ENCODE measurements around the gene EML6. TPM values are rescaled to one million over a fixed set of nuclear protein-coding genes. Genes with fewer than 3 reads are reported as not detected.

EML6 gene
- total RNA-seq, 4 donors from 2014 or later: 2.7 to 42.5 (median 11.9) TPM

DNA sequence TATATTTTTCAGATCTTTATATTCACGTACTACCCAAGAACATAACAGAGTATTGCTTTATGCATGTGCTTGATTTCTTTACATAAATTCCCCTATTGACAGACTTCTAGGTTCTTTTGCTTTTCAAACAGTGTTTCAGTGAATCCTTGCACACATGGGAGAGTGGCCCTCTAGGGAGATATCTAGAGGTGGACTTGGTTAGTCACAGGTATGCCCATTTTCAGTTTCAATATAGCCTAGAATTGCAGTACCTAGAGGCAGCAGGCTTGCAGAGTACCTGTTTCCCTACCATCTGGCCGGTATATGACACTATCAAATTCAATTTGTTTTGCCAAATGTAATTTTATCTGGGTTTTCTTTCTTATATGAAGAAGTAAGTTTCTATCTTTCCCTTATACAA lies 36.8 kb downstream of the EML6 start:
- Histone ChIP-seq H3K4me3 (no peak overlapping the region), H3K36me3 (no peaks in the 10 kb centered on the region), H3K9me3 (no peaks in the 10 kb centered on the region), H3K27ac (no peak overlapping the region), H3K27me3 (no peaks in the 10 kb centered on the region), H3K4me1 (no peaks in the 10 kb centered on the region)
- in situ Hi-C loops (cut with MboI; ENCODE audit: low sequenced_read_pairs in 4 of 4) (no loop called here), intact Hi-C loops (cut with DNase I; ENCODE audit: low total_unique reads) (no loop called here)
- no peak for DNase-seq
- TF ChIP-seq, protein P1, sequence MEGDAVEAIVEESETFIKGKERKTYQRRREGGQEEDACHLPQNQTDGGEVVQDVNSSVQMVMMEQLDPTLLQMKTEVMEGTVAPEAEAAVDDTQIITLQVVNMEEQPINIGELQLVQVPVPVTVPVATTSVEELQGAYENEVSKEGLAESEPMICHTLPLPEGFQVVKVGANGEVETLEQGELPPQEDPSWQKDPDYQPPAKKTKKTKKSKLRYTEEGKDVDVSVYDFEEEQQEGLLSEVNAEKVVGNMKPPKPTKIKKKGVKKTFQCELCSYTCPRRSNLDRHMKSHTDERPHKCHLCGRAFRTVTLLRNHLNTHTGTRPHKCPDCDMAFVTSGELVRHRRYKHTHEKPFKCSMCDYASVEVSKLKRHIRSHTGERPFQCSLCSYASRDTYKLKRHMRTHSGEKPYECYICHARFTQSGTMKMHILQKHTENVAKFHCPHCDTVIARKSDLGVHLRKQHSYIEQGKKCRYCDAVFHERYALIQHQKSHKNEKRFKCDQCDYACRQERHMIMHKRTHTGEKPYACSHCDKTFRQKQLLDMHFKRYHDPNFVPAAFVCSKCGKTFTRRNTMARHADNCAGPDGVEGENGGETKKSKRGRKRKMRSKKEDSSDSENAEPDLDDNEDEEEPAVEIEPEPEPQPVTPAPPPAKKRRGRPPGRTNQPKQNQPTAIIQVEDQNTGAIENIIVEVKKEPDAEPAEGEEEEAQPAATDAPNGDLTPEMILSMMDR (IDR thresholded peaks at IDR 0.05 in 4 of 5, conservative IDR thresholded peaks at IDR 0.05 in 1 of 5): no peak
- no peak for TF ChIP-seq POLR2A (IDR thresholded peaks at IDR 0.05)
- no peak for ATAC-seq

DNA sequence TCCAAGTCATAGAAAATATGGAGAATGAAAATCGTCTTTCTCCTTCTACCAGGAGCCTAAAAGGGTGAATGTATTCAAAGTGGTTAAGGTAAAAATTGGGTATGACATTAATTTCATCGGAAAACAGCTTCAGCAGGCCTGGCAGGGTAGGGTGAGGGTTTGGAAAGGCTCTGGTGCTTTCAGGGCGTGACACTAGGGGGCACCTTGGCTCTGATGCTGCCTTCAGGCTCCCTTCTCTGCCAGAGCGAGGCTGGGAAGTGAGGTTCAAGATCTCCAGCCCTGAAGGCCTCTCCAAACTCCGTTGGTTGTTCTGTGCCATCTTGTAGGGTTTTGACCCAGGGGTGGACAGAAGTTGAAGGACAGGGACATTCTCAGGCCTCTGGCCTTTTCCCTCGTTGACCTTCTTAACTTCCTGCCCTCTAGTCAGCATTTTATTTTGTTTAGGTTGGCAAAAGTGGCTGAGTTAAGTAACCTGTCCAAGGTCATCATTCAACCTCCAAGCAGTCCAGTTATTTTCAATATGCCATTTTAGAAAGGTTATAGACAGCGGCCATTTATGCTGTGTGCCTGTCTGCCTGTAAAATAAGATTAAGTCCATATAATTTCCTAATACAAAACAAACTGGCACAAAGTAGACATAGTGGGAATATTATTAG lies 40.3 kb downstream of the EML6 start:
- H3K4me3 ChIP-seq: no peak overlapping the region
- no peak for TF ChIP-seq POLR2A (IDR thresholded peaks at IDR 0.05)
- TF ChIP-seq, protein P1 (IDR thresholded peaks at IDR 0.05 in 4 of 5, conservative IDR thresholded peaks at IDR 0.05 in 1 of 5): no peak
- in situ Hi-C loops (cut with MboI; ENCODE audit: low sequenced_read_pairs in 4 of 4) (no loop called here), intact Hi-C loops (cut with DNase I; ENCODE audit: low total_unique reads) (no loop called here)
- DNase-seq (no peak), ATAC-seq (no peak)
- H3K36me3 ChIP-seq: no peaks in the 10 kb centered on the region
- H3K27me3 ChIP-seq: no peaks in the 10 kb centered on the region
- no peaks in the 10 kb centered on the region for H3K4me1 ChIP-seq
- H3K27ac ChIP-seq: no peak overlapping the region
- H3K9me3 ChIP-seq: no peaks in the 10 kb centered on the region

DNA sequence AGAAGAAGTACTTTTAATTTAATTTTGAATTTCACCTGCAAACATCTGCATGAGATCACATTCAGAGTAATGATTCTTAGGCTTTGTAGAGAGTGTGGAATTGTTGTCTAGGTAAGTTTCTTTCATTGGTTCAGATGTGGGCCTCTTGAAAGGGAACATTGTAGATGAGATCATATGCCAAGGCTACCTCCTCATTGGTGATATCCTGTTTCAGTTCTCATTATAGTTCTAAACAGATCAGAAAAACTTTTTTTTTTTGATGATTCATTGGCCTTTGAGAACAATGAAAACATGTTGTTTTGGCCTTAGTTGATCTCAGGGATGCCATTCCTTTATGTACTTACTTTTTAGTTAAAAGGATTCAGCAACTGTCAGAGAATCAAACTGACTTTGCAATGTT lies 44.5 kb downstream of the EML6 start:
- in situ Hi-C loops (cut with MboI; ENCODE audit: low sequenced_read_pairs in 4 of 4) (no loop called here), intact Hi-C loops (cut with DNase I; ENCODE audit: low total_unique reads) (no loop called here)
- ATAC-seq (no peak), DNase-seq (no peak)
- Histone ChIP-seq H3K9me3 (no peaks in the 10 kb centered on the region), H3K27ac (no peak overlapping the region), H3K27me3 (no peaks in the 10 kb centered on the region), H3K4me1 (peaks cover 0 to 4% of the 10 kb centered on the region in 2 donors), H3K36me3 (no peaks in the 10 kb centered on the region), H3K4me3 (no peak overlapping the region)
- no peak for TF ChIP-seq POLR2A (IDR thresholded peaks at IDR 0.05)
- TF ChIP-seq, protein P1 (IDR thresholded peaks at IDR 0.05 in 4 of 5, conservative IDR thresholded peaks at IDR 0.05 in 1 of 5): no peak

DNA sequence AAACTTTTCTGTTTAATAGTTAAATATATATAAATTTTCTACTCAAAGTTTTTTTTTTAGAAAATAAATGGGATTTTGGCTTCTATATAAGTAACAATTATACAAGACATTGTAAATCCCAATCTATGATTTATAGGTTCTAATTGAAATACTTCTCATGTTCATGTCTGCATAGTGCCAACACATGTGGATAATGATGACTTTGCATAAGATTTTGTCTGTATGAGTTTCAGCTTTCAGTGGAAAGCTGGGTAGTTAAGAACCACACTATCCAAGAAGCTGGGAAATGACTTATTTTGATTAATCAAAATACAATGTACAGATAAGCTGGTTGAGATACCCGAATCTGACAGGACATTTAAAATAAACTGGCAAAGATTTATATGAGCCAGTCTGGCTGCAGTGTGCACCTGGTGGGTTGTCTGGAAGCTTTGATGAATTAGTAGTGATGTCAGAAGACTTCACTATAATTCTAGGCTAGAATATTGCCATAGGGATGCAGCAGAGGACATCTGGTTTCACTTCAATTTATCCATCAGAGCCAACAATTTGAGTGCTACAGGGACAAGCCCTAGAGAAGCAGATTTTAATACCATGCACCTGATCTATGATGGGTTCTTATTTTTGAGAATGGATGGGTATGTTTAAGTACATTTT lies 45.4 kb downstream of the EML6 start:
- H3K27me3 ChIP-seq: no peaks in the 10 kb centered on the region
- H3K36me3 ChIP-seq: no peaks in the 10 kb centered on the region
- in situ Hi-C loops (cut with MboI; ENCODE audit: low sequenced_read_pairs in 4 of 4): no loop called here
- DNase-seq (no peak), ATAC-seq (no peak)
- H3K4me1 ChIP-seq: peaks cover 0 to 4% of the 10 kb centered on the region in 2 donors
- H3K9me3 ChIP-seq: no peaks in the 10 kb centered on the region
- intact Hi-C loops (cut with DNase I; ENCODE audit: low total_unique reads): no loop called here
- H3K27ac ChIP-seq: no peak overlapping the region
- TF ChIP-seq POLR2A (IDR thresholded peaks at IDR 0.05): no peak
- TF ChIP-seq, protein P1 (IDR thresholded peaks at IDR 0.05 in 4 of 5, conservative IDR thresholded peaks at IDR 0.05 in 1 of 5): no peak
- no peak overlapping the region for H3K4me3 ChIP-seq

Measured in gastrocnemius medialis (tissue), 4 donors.